GM12878 (cell line): ENCODE results near the gene ALG3.

Source experiments
- CREM ChIP-seq: IDR thresholded peaks from 2 replicates; pipeline ENCODE4 v1.6.1; 2014; ENCODE audit warnings: antibody characterized with exemption, low read depth
- CTCF ChIP-seq, 3 experiments: IDR thresholded peaks in 2 of 3; conservative IDR thresholded peaks in 1 of 3; 2 replicates each; pipeline ENCODE4 v1.5.1; 2011; ENCODE audit warnings: low read depth in 3 of 3, low read length in 3 of 3, mild to moderate bottlenecking in 3 of 3, control low read depth in 2 of 3, moderate library complexity in 2 of 3, inconsistent platforms in 1 of 3, mixed read lengths in 1 of 3; ENCODE audit not compliant: control insufficient read depth in 2 of 3, insufficient read depth in 1 of 3; ENCODE audit errors: extremely low read depth in 1 of 3
- EP300 ChIP-seq, 2 experiments: fragments of 150-350 bp in 1 of 2; IDR thresholded peaks; 2 replicates each; pipeline ENCODE4 v1.6.1; 2011 to 2012; ENCODE audit warnings: low read depth in 2 of 2, low read length in 2 of 2, borderline replicate concordance in 1 of 2, improper control_type of control experiment in 1 of 2, inconsistent platforms in 1 of 2; ENCODE audit not compliant: control insufficient read depth in 1 of 2
- EZH2 ChIP-seq: IDR thresholded peaks from 2 replicates; pipeline ENCODE4 v1.6.1; 2012; ENCODE audit warnings: low read depth, mild to moderate bottlenecking, control low read depth, inconsistent platforms, low read length, borderline replicate concordance; ENCODE audit not compliant: control insufficient read depth
- PKNOX1 ChIP-seq: fragments of 450-650 bp; IDR thresholded peaks from 2 replicates; pipeline ENCODE4 v1.6.1; 2016; ENCODE audit warnings: mild to moderate bottlenecking
- POLR2A ChIP-seq: IDR thresholded peaks from 2 replicates; pipeline ENCODE4 v1.6.1; 2011; ENCODE audit warnings: low read depth, mild to moderate bottlenecking, low read length
- POU2F2 ChIP-seq: IDR thresholded peaks from 3 replicates; pipeline ENCODE4 v1.6.1; 2011; ENCODE audit warnings: low read depth, mild to moderate bottlenecking, low read length, borderline replicate concordance
- SREBF2 ChIP-seq: IDR thresholded peaks from 2 replicates; pipeline ENCODE4 v1.6.1; 2012; ENCODE audit warnings: mild to moderate bottlenecking, low read length
- TAF1 ChIP-seq: IDR thresholded peaks from 2 replicates; pipeline ENCODE4 v1.6.1; 2011; ENCODE audit warnings: mild to moderate bottlenecking, low read depth, low read length, borderline replicate concordance

- TF ChIP-seq TAF1 (no peak), CTCF (IDR thresholded peaks at IDR 0.05 in 2 of 3, conservative IDR thresholded peaks at IDR 0.05 in 1 of 3; ENCODE audit: control insufficient read depth in 2 of 3, extremely low read depth in 1 of 3, insufficient read depth in 1 of 3, low read depth in 3 of 3, low read length in 3 of 3) (no peak), SREBF2 (no peak), PKNOX1 (no peak), CREM (no peak), EP300 (IDR thresholded peaks at IDR 0.05; ENCODE audit: borderline replicate concordance in 1 of 2, control insufficient read depth in 1 of 2, low read depth in 2 of 2, low read length in 2 of 2) (no peak), EZH2 (no peak), POU2F2 (no peak), POLR2A (no peak)
Observed at GRCh38 chr3:184211718-184212117, 37.0 kb downstream of the ALG3 start.
